GM06990 (cell line): Measurements from ENCODE around the gene VPS26C.

Source experiments
- DNase-seq: peaks from one replicate; pipeline ENCODE4 v3.0.0-alpha.2; 2011; ENCODE audit not compliant: insufficient read length; ENCODE audit errors: extremely low read depth
- H3K27me3 ChIP-seq: replicated peaks from 2 replicates; pipeline ENCODE4 v1.6.0; 2011; ENCODE audit warnings: low read length; ENCODE audit not compliant: control insufficient read depth, insufficient read depth
- H3K36me3 ChIP-seq: 2 replicates; pipeline ENCODE4 v1.5.1; 2011; ENCODE audit warnings: low read length; ENCODE audit not compliant: control insufficient read depth, insufficient read depth
- H3K4me3 ChIP-seq: replicated peaks from 2 replicates; pipeline ENCODE4 v1.5.1; 2011; ENCODE audit warnings: low read depth, mild to moderate bottlenecking, control low read depth, low read length
- CTCF ChIP-seq: IDR thresholded peaks from 2 replicates; pipeline ENCODE4 v1.5.1; 2011; ENCODE audit warnings: low read length, control low read depth, mild to moderate bottlenecking, inconsistent platforms; ENCODE audit not compliant: insufficient read depth, poor library complexity, severe bottlenecking

The VPS26C gene

GRCh38 chr21:37186983-37187382, 80.2 kb downstream of the VPS26C start:
- no peak for TF ChIP-seq CTCF
- Histone ChIP-seq H3K36me3 (peaks cover 3% of the 10 kb centered on the region), H3K27me3 (no peaks in the 10 kb centered on the region), H3K4me3 (no peak overlapping the region)
- no peak for DNase-seq

GRCh38 chr21:37184784-37185593, 82.1 kb downstream of the VPS26C start:
- peaks cover 8% of the 10 kb centered on the region for H3K36me3 ChIP-seq
- DNase-seq, result no peak
- no peaks in the 10 kb centered on the region for H3K27me3 ChIP-seq
- no peak for TF ChIP-seq CTCF
- H3K4me3 ChIP-seq, result no peak overlapping the region

GRCh38 chr21:37183749-37184148, 83.4 kb downstream of the VPS26C start:
- TF ChIP-seq CTCF, result no peak
- Histone ChIP-seq H3K36me3 (peaks cover 8% of the 10 kb centered on the region), H3K27me3 (no peaks in the 10 kb centered on the region), H3K4me3 (no peak overlapping the region)
- DNase-seq, result no peak

- DNase-seq, result no peak
- no peak for TF ChIP-seq CTCF
- peaks cover 6% of the 10 kb centered on the region for H3K36me3 ChIP-seq
- no peaks in the 10 kb centered on the region for H3K27me3 ChIP-seq
- no peak overlapping the region for H3K4me3 ChIP-seq
Measured at GRCh38 chr21:37182222-37182621, 84.9 kb downstream of the VPS26C start.

- H3K4me3 ChIP-seq, result no peak overlapping the region
- DNase-seq, result no peak
- H3K27me3 ChIP-seq, result no peaks in the 10 kb centered on the region
- H3K36me3 ChIP-seq, result peaks cover 9% of the 10 kb centered on the region
- no peak for TF ChIP-seq CTCF
Measured at GRCh38 chr21:37181059-37181458, 86.1 kb downstream of the VPS26C start.
